HPDE6-E6E7 (cell line): Measurements from ENCODE around the gene CTXND1.
A peak's percentile ranks its signal among the peaks of the same experiment; 100 is the strongest.
"Not testable (repeated sequence)": the region's sequence is repeated elsewhere in the genome, so short reads cannot be mapped to it uniquely, and the experiment has no call there.

ENCODE experiments used
- DNase-seq: peaks from one replicate; pipeline ENCODE4 v3.0.0; 2011; ENCODE audit warnings: missing footprints; ENCODE audit errors: extremely low spot score

The CTXND1 gene

GRCh38 chr15:80160570-80161156, 91.3 kb downstream of the CTXND1 start:
- DNase-seq: peak; percentile 78

- no peak for DNase-seq
Observed at GRCh38 chr15:80159811-80160569, 92.0 kb downstream of the CTXND1 start.

DNA sequence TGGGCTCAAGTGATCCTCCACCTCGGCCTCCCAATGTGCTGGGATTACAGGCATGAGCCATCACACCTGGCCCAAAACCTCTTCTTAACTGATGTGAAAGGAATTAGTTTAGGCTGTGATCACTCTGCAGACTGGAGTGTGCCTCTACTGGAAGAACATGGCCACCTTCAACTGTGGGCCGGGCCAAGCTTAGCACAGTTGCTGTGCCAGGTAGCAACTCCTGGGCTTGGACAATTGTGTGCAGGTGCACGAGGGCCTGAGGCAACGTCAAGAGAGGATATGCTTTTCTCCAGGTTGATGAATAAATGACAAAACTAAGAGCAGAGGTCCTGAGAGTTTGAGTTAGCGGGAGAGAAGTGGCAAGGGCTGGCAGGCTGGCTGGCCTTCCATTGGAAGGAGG, 92.7 kb downstream of the CTXND1 start:
- no peak for DNase-seq

DNA sequence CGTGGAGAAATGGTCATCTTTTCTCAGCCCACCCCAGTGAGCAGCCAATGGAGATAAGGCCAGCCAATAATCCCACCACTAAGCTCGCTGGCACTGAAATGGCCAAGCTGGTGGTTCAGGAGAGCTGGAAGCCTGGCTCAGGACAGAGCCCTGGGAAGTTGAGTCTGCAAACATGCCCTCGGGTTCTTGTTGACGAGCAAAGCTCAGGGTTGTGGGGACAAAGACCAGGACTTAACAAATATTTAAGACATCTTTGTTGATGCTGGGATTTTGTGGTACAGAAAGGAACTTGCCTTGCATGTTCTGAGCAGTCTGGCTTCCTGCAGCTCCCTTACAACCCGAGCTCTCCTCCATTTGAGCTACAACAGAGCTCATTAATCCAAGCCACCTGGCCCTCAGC, 94.8 kb downstream of the CTXND1 start:
- no peak for DNase-seq

- no peak for DNase-seq
Observed at GRCh38 chr15:80156176-80156720, 95.8 kb downstream of the CTXND1 start.

GRCh38 chr15:80155378-80156175, 96.4 kb downstream of the CTXND1 start:
- not testable (repeated sequence) for DNase-seq

- DNase-seq: no peak
Observed at GRCh38 chr15:80155001-80155377, 97.0 kb downstream of the CTXND1 start.

- no peak for DNase-seq
Observed at GRCh38 chr15:80154336-80154735, 97.7 kb downstream of the CTXND1 start.

DNA sequence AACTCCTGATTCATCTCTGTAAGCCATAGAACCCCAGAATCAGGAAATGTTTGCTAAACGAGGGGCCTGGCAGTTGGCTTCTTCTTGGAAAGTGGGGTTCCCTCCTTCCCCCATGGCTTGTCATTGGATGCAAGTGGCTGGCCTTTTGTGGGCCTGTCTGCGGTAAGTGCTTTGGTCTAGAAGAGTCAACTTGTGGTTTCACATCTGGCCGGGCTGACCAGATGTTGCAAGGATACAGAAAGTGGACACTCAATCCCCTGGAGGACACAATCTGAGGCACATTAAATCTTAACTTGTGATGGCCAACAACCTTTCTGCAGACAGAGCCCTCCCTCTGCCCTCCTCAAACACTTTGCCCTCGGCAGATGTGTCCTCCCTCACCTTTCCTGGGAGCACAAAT, 98.1 kb downstream of the CTXND1 start:
- DNase-seq: no peak

GRCh38 chr15:80152896-80153876, 98.8 kb downstream of the CTXND1 start, which contains the start of gene FAH:
Gene FAH, plus strand, starts transcription at chr15:80152999. Its CDS starts 56 bp downstream, at chr15:80153055.
- DNase-seq: peak; percentile 60

- DNase-seq: peak; percentile 92
Observed at GRCh38 chr15:80152180-80152895, 99.7 kb downstream of the CTXND1 start.

DNA sequence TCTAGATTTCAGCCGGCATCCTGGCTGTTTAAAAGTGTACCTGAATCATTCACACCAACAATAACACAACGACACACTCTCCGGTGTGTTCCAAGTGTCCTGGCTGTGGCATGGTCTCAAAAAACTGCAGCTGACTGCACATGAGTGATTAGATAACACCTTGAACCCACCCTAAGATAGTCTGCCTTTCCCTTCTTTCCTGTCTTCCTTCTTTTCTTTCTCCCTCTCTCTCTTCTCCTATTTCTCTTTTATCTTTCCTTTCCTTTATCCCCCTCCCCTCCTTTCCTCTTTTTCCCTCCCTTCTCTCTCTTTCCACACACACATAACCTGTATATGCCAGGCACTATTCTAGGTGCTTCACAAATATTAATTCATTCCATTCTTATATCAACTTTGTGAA, 100.4 kb downstream of the CTXND1 start:
- DNase-seq: no peak

DNA sequence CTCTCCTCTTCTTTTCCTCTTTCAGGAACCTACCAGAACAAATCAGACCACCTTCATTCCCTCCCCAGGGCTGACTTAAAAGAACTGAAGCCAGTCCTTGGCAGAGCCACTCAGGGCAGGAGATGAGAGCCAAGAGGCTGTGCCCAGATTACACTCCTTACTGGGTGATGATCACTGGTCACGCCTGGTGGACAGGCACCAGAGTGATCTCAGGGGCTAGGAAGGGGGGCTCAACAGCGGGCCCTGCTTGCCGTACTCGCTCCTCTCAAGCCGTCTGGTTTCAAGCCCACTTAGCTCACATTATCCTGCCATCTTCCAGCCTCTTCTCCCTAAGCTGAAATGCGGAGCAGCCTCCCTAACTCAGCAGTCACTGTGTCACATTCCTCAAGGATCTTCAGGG, 100.9 kb downstream of the CTXND1 start:
- no peak for DNase-seq
